HG03025 (cell line): Measurements from ENCODE around the gene SUCO.

ENCODE experiments used
- ATAC-seq: cut with Tn5 transposase; IDR thresholded peaks from one replicate; pipeline ENCODE4 v1.9.1; 2021; ENCODE audit warnings: mild to moderate bottlenecking, moderate library complexity; ENCODE audit not compliant: unreplicated experiment, low FRiP score

The SUCO gene

DNA sequence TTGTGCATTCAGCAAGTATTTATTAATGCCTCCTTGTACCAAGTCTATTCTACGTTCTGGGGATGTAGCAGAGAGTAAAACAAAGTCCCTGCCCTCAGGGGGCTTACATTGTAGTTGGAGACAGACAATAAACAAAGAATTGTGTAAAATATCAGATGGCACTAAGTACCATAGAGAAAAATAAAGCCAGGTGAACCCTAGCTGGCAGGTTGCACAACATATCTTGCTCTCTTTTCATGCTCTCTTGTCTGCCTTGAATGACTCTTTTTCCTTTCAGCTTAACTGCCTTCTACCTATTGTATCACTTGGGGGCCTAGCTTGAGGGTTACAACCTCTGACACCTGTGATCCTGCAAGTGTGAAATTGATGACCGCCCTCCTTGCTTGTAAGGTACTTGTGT, 105.3 kb downstream of the SUCO start:
- ATAC-seq, result no peak

DNA sequence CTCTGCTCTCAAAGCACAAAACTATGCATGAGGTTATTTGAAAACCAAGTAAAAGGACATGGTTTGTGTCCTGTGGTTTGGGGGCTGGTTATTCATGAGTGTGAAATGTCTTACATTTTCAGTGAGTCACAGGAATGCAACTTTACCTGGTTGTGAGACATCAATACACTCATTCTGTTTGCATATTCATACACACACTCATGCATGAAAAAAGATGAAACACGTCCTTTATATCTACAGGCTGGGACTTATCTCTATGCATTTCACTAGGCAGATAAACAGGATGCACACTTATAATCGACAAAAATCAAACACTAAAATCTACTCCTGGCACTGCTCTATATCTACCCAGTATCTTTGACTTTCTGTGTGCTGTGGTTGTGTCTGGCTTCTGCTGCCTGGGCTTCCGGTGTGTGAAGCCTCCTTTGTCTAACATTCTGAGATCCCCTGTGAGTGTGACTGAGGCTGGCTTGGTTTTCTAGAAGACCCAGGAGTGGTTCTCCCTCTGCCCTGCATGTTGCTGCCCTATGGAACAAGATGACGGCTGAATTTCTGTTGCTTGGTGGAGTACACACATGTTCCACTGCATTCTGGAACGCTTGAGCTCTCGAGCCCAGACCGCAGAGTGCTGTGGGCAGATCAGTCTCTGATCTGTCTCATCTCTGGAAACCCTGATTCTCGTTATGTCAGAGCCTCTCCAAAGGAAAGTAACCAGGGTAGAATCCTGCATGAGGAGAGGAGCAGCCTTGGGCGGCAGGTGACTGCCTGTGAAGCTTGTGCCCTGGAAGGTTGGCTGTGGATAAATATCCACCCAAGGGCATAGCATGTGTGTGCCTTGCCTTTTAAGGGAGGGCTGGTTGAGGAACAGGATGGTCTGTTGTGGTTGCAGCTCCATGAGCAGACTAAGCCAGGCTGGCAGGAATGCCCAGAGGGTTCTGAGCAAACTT, 106.2 kb downstream of the SUCO start:
- ATAC-seq, result peak; percentile 72

DNA sequence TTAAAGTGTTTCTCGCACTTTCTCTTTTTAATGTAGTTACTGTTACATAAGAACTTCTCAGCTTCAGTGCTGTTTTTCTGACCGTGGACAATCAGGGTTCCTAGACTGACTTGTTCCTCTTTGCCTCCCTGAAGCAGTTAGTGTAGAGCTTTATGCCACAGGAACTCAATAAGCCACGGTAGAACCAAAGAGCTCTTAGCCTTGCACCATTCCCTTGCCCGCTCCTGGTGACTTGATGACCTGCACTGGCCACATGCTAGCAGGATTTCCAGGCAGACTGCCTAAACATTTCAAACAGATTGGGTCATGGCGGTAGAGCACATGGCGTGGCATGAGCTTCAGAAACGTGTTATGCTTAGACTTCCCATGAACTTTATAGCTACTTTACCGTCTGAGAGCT, 107.2 kb downstream of the SUCO start:
- no peak for ATAC-seq

DNA sequence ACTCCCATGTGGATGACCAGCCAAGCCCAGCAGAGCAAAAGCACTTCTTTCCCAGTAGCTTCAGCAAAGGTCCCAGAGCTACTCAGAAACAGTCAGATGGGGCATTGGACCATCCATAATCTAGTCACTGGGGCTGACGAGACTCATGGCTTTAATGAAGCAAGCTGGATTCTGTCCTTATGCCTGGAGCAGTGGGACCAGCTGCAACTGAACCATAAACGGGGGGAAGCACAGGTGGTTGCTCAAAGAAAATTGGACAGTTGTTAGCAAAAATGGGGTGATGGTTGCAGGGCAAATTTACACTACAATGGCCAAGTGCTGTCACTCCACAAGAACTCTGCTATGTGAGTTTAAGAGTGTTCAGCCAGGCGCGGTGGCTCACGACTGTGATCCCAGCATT, 108.5 kb downstream of the SUCO start:
- ATAC-seq, result no peak

DNA sequence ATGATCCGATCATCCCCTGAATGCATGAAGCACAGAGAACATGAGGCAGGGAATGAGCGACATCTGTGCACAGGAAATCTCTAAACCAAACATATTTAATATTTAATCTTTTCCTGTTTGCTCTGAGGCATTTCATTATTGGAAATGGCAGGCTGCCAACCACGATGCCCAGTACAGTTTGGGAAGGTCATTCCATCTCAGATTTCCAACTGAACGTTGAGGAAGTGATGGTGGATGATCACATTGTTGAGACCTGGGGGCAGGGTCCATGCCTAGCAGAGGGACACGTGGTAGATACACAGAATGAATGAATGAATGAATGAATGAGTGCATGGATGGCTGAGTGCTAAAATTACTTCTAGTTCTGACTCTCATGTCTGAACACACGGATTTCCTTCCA, 110.0 kb downstream of the SUCO start:
- no peak for ATAC-seq

DNA sequence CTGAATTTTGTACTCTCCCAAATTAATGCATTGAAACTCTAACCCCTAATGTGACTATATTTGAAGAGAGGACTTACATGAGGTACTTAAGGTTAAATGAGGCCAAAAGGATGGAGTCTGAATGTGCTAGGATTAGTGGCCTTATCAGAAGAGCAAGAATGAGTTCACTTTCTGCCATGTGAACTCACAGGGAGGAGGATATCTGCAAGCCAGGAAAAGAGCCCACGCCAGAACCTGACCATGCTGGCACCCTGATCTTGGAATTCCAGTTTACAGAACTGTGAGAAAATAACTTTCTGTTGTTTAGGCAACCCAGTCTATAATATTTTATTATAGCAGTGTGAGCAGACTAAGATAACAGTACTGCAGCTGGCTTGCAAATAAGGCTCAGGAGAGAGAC, 113.7 kb downstream of the SUCO start:
- ATAC-seq, result no peak

DNA sequence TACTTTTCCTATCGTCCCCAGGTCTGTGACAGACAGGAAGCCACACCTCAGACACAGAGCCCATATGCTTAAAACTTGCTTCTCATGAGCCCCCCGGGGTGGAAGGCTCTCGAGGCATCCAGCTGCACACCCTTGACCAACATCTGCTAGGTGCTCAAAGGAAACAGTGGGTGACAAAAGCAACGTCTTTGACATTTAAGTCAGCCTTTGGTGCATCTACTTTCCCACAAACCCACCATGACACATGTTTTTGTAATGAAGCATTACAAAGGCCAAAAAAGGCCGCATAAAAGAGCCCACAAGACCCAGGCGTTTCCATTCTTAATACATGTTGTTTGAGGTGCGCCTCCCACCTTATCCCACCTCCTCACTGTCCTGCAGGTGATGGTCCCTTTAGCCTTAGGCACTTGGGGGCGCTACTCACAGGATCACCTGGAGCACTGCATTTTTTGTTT, 114.2 kb downstream of the SUCO start:
- ATAC-seq, result no peak

DNA sequence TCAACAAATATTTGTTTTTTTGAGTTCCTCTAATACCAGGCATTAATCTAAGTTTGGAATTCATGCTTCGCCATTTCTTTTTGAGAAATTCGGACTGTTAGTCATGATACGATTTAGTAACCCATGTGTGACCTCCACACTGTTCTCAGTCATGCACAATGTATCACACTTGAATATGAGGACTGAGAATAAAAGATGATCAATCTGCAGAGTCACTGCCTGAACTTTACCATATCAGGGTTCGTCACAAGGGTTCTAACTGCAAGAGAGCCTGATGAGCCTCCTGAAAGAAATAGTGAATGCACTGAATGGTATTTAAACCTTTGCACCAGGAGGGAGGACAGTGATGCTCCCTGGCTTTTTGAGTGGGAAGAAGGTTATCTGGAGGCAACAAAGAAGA, 115.0 kb downstream of the SUCO start:
- ATAC-seq, result no peak

DNA sequence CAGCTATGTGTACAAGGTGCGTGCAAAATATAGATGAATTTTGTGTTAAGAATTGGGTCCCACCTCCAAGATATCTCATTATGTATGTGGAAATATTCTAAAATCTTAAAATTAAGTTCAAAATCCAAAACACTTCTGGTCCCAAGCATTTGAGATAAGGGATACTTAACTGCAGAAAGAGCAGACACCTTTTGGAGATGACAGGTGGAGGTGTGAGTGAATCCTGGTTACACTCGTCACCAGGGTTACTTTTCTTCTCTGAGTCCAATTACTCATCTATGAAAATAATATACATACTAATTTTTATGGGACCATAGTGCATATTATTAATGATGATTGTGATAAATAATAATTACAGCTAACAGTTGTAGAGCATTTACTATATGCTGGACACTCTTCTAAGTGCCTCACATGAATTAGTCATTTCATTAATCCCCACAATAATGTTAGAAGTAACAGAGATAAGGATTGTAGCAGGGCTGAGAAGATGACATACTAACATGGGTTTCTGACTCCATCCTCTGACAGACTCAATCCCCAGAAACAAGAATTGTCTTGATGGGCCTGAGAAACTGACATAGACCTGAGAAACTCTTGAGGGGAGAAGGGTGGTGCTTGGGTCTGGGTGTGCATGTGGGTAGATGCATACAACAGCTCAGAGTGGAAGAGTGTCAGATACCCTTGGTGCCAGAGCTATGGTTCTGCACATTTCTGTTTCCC, 117.7 kb downstream of the SUCO start:
- ATAC-seq, result no peak

DNA sequence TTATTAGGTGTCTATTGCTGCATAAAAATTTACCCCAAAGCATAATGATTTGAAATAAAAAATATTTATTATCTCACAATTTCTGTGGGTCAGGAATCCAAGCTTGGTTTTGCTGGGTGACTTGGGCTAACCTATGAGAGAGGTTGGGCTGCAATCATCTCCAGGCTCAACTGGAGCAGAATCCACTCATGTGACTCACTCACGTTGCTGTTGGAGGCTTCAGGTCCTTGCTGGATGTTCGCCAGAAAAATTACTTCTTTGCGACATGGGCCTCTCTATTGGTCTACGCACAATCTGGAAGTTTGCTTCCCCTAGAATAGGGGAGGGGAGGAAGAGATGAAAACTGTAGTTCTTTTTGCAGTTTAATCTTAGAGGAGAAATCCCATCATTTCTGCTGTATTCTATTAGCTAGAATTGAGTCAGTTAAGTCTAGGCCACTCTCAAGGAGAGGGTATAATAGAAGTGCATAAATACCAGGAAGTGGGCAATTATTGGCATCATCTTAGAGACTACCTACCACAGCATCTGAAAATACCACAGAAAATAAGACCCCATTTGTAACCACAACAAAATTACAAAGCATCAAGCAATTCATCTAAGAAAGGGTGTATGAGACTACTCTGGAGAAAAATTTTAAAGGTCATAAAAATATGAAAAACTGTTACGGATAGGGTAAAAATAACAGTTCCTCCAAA, 120.2 kb downstream of the SUCO start:
- ATAC-seq, result no peak

DNA sequence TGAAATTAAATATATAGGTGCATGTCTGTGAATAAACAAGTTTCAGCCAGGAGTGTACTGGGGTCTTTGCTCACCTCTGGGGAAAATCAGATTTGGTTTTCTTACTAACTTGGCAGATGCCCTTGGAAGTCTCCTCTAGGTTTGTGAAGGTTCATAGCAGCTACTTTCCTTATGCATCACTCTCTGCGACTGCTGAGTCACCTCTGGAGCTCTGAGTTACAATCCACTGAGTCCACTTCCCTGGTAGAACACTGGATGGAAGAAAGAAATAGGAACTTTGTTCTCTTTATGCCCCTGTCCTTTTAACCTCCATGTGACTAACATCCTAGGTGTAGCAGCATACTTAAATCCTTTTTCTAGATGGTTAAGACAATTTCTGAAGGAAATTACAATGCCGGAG, 121.6 kb downstream of the SUCO start:
- no peak for ATAC-seq

DNA sequence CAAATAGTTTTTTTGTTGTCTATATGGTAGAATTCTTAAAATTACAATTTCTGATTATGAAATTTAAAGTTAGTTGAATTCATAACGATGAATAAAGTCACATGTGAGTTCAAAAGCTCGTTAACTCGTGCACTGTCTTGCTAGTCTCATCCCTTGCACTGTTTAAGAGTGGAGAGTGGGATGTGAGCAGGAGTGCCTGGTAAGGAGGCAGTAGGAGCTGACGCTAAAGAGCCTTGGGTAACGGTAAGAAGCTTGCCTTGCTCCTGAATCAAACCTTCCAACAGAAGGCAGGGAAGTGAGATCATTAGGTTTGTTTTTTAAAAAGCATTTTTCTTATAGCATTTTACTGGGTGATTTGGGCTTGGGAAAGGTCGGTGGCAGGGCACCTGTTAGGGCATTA, 123.6 kb downstream of the SUCO start:
- no peak for ATAC-seq

DNA sequence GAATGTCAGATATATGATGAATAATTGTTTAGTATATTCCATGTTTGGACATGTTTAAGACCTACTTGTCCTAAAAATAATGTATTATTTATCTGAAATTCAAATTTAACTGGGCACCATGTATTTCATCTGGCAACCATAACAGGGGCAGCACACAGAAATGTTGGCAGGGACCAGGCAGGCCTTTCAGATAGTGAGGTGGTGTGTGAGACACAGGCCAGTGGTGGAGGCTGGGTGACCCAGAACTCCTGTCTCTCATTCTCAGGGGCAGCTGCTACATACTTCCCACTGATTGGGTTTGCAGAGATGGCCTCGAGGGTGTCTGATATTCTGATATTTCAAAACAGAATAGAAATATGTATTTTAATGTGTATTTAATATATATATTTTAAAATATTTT, 124.6 kb downstream of the SUCO start:
- ATAC-seq, result no peak

DNA sequence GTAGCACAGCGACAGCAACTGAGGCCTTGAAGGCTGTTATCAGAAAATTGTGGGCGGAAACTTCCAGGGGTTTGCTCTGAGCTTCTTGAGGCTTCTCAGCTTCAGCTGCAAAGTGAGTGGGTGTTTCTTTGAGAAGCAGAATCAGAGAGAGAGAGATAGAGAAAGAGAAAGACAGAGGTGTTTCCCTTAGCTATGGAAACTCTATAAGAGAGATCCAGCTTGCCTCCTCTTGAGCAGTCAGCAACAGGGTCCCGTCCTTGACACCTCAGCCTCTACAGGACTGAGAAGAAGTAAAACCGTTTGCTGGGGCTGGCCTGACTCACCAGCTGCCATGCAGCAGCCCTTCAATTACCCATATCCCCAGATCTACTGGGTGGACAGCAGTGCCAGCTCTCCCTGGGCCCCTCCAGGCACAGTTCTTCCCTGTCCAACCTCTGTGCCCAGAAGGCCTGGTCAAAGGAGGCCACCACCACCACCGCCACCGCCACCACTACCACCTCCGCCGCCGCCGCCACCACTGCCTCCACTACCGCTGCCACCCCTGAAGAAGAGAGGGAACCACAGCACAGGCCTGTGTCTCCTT, 126.0 kb downstream of the SUCO start, which contains the start of gene FASLG:
FASLG (plus strand) TSS at position 233 of the 583 bp plus-strand sequence; CDS start at position 332, 99 bp downstream.
- no peak for ATAC-seq

DNA sequence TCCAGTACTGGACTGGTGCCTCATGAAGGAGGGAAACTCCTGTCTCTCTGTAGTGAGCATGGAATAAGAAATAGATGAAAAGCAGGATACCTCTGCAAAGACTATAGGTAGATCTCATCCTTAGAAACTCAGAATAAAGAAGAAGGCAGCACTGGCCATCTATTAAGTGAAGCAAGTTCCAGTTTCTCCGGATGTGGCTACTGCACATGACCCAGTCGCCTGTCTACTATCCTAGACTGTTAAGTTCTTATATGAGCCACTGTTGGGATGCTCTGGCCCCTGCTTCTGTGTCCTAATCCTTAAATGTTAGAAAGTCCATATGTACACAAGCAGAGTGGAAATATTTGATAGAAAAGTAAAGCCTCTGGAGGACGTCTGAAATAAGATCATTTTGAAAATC, 128.2 kb downstream of the SUCO start:
- no peak for ATAC-seq
